Measurements from ENCODE around the gene ALS2. TPM values are rescaled to one million over a fixed set of nuclear protein-coding genes. Genes with fewer than 3 reads are reported as not detected.
"Not testable (repeated sequence)": the region's sequence is repeated elsewhere in the genome, so short reads cannot be mapped to it uniquely, and the experiment has no call there.

ALS2 gene
- total RNA-seq, 2 donors from 2014 or later, result 14.8 to 16.3 TPM

- DNase-seq (ENCODE audit: low spot score), result no peak
- Histone ChIP-seq H3K27ac (no peak overlapping the region), H3K27me3 (replicated peaks; ENCODE audit: insufficient read depth) (no peaks in the 10 kb centered on the region), H3K4me3 (no peak overlapping the region), H3K4me1 (replicated peaks) (no peaks in the 10 kb centered on the region), H3K9me3 (no peaks in the 10 kb centered on the region), H3K36me3 (no peaks in the 10 kb centered on the region)
- TF ChIP-seq POLR2A (IDR thresholded peaks at IDR 0.05) (no peak), POLR2AphosphoS5 (IDR thresholded peaks at IDR 0.05) (no peak)
- TF ChIP-seq, protein P1, sequence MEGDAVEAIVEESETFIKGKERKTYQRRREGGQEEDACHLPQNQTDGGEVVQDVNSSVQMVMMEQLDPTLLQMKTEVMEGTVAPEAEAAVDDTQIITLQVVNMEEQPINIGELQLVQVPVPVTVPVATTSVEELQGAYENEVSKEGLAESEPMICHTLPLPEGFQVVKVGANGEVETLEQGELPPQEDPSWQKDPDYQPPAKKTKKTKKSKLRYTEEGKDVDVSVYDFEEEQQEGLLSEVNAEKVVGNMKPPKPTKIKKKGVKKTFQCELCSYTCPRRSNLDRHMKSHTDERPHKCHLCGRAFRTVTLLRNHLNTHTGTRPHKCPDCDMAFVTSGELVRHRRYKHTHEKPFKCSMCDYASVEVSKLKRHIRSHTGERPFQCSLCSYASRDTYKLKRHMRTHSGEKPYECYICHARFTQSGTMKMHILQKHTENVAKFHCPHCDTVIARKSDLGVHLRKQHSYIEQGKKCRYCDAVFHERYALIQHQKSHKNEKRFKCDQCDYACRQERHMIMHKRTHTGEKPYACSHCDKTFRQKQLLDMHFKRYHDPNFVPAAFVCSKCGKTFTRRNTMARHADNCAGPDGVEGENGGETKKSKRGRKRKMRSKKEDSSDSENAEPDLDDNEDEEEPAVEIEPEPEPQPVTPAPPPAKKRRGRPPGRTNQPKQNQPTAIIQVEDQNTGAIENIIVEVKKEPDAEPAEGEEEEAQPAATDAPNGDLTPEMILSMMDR (IDR thresholded peaks at IDR 0.05), result no peak
- intact Hi-C loops (cut with DNase I), result no loop called here
- 69% methylated on average over 1 of the region's 1 CpG for WGBS
Measured at GRCh38 chr2:201773990-201774389, 6.7 kb downstream of the ALS2 start.

- WGBS, result 57% methylated on average over 4 of the region's 4 CpGs
- no peak for DNase-seq (ENCODE audit: low spot score)
- H3K4me3 ChIP-seq, result no peak overlapping the region
- H3K27ac ChIP-seq, result no peak overlapping the region
- no peaks in the 10 kb centered on the region for H3K4me1 ChIP-seq (replicated peaks)
- no peak for TF ChIP-seq POLR2AphosphoS5 (IDR thresholded peaks at IDR 0.05)
- intact Hi-C loops (cut with DNase I), result no loop called here
- no peaks in the 10 kb centered on the region for H3K36me3 ChIP-seq
- H3K27me3 ChIP-seq (replicated peaks; ENCODE audit: insufficient read depth), result no peaks in the 10 kb centered on the region
- no peaks in the 10 kb centered on the region for H3K9me3 ChIP-seq
Measured at GRCh38 chr2:201769666-201770373, 10.9 kb downstream of the ALS2 start.

GRCh38 chr2:201768918-201769317, 11.8 kb downstream of the ALS2 start:
- TF ChIP-seq, protein P1 (IDR thresholded peaks at IDR 0.05), result no peak
- TF ChIP-seq POLR2A (IDR thresholded peaks at IDR 0.05) (no peak), POLR2AphosphoS5 (IDR thresholded peaks at IDR 0.05) (no peak)
- Histone ChIP-seq H3K4me1 (replicated peaks) (no peaks in the 10 kb centered on the region), H3K36me3 (no peaks in the 10 kb centered on the region), H3K27me3 (replicated peaks; ENCODE audit: insufficient read depth) (no peaks in the 10 kb centered on the region), H3K9me3 (no peaks in the 10 kb centered on the region), H3K4me3 (no peak overlapping the region), H3K27ac (no peak overlapping the region)
- intact Hi-C loops (cut with DNase I), result no loop called here
- DNase-seq (ENCODE audit: low spot score), result no peak
- whole genome bisulfite sequencing, result 45% methylated on average over 1 of the region's 1 CpG

DNA sequence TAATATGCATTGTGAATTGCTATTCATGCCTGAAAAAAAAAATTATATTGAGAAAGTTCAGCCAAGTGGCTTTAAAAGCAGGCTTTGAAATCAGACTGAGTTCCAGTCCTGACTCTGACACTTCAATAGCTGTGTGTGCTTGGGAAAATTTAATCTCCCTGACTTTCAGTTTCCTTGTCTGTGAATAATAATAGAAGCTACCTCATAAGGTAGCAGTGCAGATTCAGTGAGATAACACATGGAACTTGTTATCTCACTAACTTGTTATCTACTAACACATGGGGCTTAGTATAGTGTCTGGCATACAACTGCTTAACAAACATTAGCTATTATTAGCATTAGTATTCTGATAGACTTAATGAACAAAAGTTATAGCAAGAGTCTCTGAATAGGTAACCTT, 14.9 kb downstream of the ALS2 start:
- intact Hi-C loops (cut with DNase I), result no loop called here
- H3K27me3 ChIP-seq (replicated peaks; ENCODE audit: insufficient read depth), result no peaks in the 10 kb centered on the region
- no peak overlapping the region for H3K27ac ChIP-seq
- H3K4me1 ChIP-seq (replicated peaks), result no peaks in the 10 kb centered on the region
- no peaks in the 10 kb centered on the region for H3K36me3 ChIP-seq
- no peaks in the 10 kb centered on the region for H3K9me3 ChIP-seq
- TF ChIP-seq, protein P1 (IDR thresholded peaks at IDR 0.05), result no peak
- TF ChIP-seq POLR2AphosphoS5 (IDR thresholded peaks at IDR 0.05) (no peak), POLR2A (IDR thresholded peaks at IDR 0.05) (no peak)
- H3K4me3 ChIP-seq, result no peak overlapping the region
- DNase-seq (ENCODE audit: low spot score), result no peak

- 97% methylated on average over 7 of the region's 7 CpGs for WGBS
- H3K9me3 ChIP-seq; H3K36me3 ChIP-seq; H3K4me1 ChIP-seq (replicated peaks); H3K4me3 ChIP-seq; intact Hi-C loops (cut with DNase I); H3K27ac ChIP-seq; H3K27me3 ChIP-seq (replicated peaks; ENCODE audit: insufficient read depth); DNase-seq (ENCODE audit: low spot score): not testable (repeated sequence)
Measured at GRCh38 chr2:201764469-201764868, 16.3 kb downstream of the ALS2 start.

DNA sequence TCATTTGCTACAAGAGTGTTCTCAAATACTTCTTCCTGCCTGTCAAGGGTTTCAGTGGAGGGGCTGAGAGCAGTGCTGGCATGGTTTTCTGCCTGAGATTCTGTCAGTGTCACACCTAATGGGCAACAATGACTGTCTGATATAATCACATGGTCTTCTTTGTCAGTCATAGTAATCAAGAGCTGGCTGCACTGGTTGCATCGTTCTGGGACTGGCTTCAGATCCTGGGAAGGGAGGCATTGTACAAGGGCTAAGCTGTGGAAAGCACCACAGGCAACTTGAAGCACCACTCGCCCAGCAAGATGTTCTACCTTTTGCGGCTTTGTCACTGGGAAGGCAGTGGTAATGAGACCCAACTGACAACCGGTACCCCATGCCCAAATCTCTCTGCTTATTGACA, 19.6 kb downstream of the ALS2 start:
- intact Hi-C loops (cut with DNase I), result no loop called here
- no peak for DNase-seq (ENCODE audit: low spot score)
- Histone ChIP-seq H3K4me1 (replicated peaks) (no peaks in the 10 kb centered on the region), H3K27me3 (replicated peaks; ENCODE audit: insufficient read depth) (no peaks in the 10 kb centered on the region), H3K36me3 (no peaks in the 10 kb centered on the region), H3K4me3 (no peak overlapping the region), H3K9me3 (no peaks in the 10 kb centered on the region), H3K27ac (no peak overlapping the region)
- WGBS, result 86% methylated on average over 4 of the region's 4 CpGs
- TF ChIP-seq, protein P1 (IDR thresholded peaks at IDR 0.05), result no peak
- TF ChIP-seq POLR2AphosphoS5 (IDR thresholded peaks at IDR 0.05) (no peak), POLR2A (IDR thresholded peaks at IDR 0.05) (no peak)

All from prostate gland (tissue), 2 donors.